GM12878 (cell line): ENCODE results near the gene FHL3. TPM values are rescaled to one million over a fixed set of nuclear protein-coding genes. Genes with fewer than 3 reads are reported as not detected.

Experiments used
- ATAC-seq: fragments of 200-7000 bp; cut with Tn5 transposase; 3 replicates; pipeline ENCODE4 v1.9.1; 2020; ENCODE audit warnings: mild to moderate bottlenecking, moderate library complexity
- BruUV-seq: library from RNA; stranded (reverse); fragments of 400-500 nt; replicated peaks from 2 replicates; lab custom pipeline; 2021; lab: Mats Ljungman, UMichigan
- CTCF ChIA-PET: fragments of 300-600 bp; sonication (Branson Sonifier 250); formaldehyde crosslinking; extraction: SDS; loops from one replicate; lab custom pipeline; 2021; ENCODE audit warnings: inconsistent platforms; lab: Yijun Ruan, JAX
- POLR2A ChIA-PET: fragments of 350-600 bp; formaldehyde crosslinking; extraction: SDS; loops from one replicate; lab custom pipeline; 2021; ENCODE audit warnings: inconsistent platforms; lab: Charles Lee
- RAD21 ChIA-PET: fragments of 300-600 bp; sonication (Branson Sonifier 250); formaldehyde crosslinking; loops from one replicate; lab custom pipeline; 2023; ENCODE audit warnings: antibody characterized with exemption; ENCODE audit not compliant: unreplicated experiment; lab: Charles Lee
- SMC1A ChIA-PET: fragments of 300-600 bp; sonication (Branson Sonifier 250); formaldehyde crosslinking; loops from one replicate; lab custom pipeline; 2023; ENCODE audit not compliant: unreplicated experiment, uncharacterized antibody; lab: Charles Lee
- DNase-seq: peaks from one replicate; pipeline ENCODE4 v3.0.0-alpha.2; 2011; ENCODE audit warnings: low read depth, low spot score
- FAIRE-seq: peaks from 3 replicates; lab custom pipeline; 2011; peaks lifted over from hg19 to GRCh38; lab: Jason Lieb, UNC
- H2AFZ ChIP-seq: 2 replicates; pipeline ENCODE4 v1.6.0; 2011; ENCODE audit warnings: low read depth, low read length, control low read depth; ENCODE audit not compliant: control insufficient read depth
- H3K27ac ChIP-seq: 2 replicates; pipeline ENCODE4 v1.5.1; 2011; ENCODE audit warnings: control low read depth; ENCODE audit not compliant: control insufficient read depth, insufficient read depth
- H3K27me3 ChIP-seq, 2 experiments: replicated peaks in 1 of 2; 2 replicates each; pipeline versions ENCODE4 v1.6.0 to v1.6.1; 2011; ENCODE audit warnings: low read length in 1 of 2; ENCODE audit not compliant: control insufficient read depth in 2 of 2, insufficient read depth in 2 of 2
- H3K36me3 ChIP-seq, 2 experiments: 2 replicates each; pipeline ENCODE4 v1.5.1; 2011; ENCODE audit warnings: low read length in 1 of 2; ENCODE audit not compliant: control insufficient read depth in 2 of 2, insufficient read depth in 2 of 2
- H3K4me1 ChIP-seq: 2 replicates; pipeline ENCODE4 v1.6.1; 2011; ENCODE audit warnings: mild to moderate bottlenecking, low read length, moderate library complexity, mixed read lengths; ENCODE audit not compliant: control insufficient read depth, insufficient read depth
- H3K4me2 ChIP-seq: 2 replicates; pipeline ENCODE4 v1.6.0; 2011; ENCODE audit warnings: control low read depth; ENCODE audit not compliant: control insufficient read depth, insufficient read depth
- H3K4me3 ChIP-seq: fragments of 200-600 bp; sonication (generic); 2 replicates; pipeline ENCODE4 v1.5.1; 2016
- H3K79me2 ChIP-seq: 2 replicates; pipeline ENCODE4 v1.6.0; 2011; ENCODE audit warnings: low read length; ENCODE audit not compliant: control insufficient read depth, insufficient read depth
- H3K9ac ChIP-seq: 2 replicates; pipeline ENCODE4 v1.8.0; 2011; ENCODE audit warnings: low read length, control low read depth, mixed read lengths; ENCODE audit not compliant: control insufficient read depth, insufficient read depth
- H3K9me3 ChIP-seq: replicated peaks from 3 replicates; pipeline ENCODE4 v1.5.1; 2011; ENCODE audit warnings: mild to moderate bottlenecking, low read length; ENCODE audit not compliant: control insufficient read depth, insufficient read depth
- H4K20me1 ChIP-seq: 2 replicates; pipeline ENCODE4 v1.6.0; 2011; ENCODE audit not compliant: control insufficient read depth, insufficient read depth
- EZH2 ChIP-seq: IDR thresholded peaks from 2 replicates; pipeline ENCODE4 v1.6.1; 2012; ENCODE audit warnings: low read depth, mild to moderate bottlenecking, control low read depth, inconsistent platforms, low read length, borderline replicate concordance; ENCODE audit not compliant: control insufficient read depth
- FOXM1 ChIP-seq: IDR thresholded peaks from 2 replicates; pipeline ENCODE4 v1.6.1; 2012; ENCODE audit warnings: low read depth, mild to moderate bottlenecking, inconsistent platforms, low read length, moderate library complexity
- IKZF2 ChIP-seq, 2 experiments: fragments of 450-650 bp; IDR thresholded peaks; 2 replicates each; pipeline ENCODE4 v1.6.1; 2017; ENCODE audit warnings: mild to moderate bottlenecking in 2 of 2, moderate library complexity in 2 of 2
- IRF4 ChIP-seq: IDR thresholded peaks from 2 replicates; pipeline ENCODE4 v1.6.1; 2011; ENCODE audit warnings: low read depth, low read length
- WGBS: methylation state at CpG from one replicate; pipeline ENCODE4 v1.1.6; 2016; ENCODE audit warnings: low lambda C conversion rate; ENCODE audit not compliant: insufficient replicate concordance, insufficient coverage; ENCODE audit errors: missing lambda C conversion rate; 5-methylcytosine and 5-hydroxymethylcytosine counted together
- in situ Hi-C: fragments of 300-500 bp; cut with MboI; formaldehyde crosslinking; loops from 9 replicates; pipeline ENCODE4 v1.14.3; 2018; ENCODE audit warnings: mixed read lengths
- intact Hi-C: fragments of 100-400 bp; cut with micrococcal nuclease; formaldehyde crosslinking; loops from one replicate; pipeline ENCODE4 v1.14.2; 2022; ENCODE audit not compliant: unreplicated experiment
- polyA plus RNA-seq, 11 experiments: library from polyadenylated mRNA; depleted of rRNA in 4 of 11; unstranded in 6 of 11; stranded (reverse) in 5 of 11; fragments of >200 nt; fragmentation: Nextera tagmentation in 4 of 11; fragmentation: Illumina TruSeq in 1 of 11; extraction: Ambion mirVana in 4 of 11; extraction: Trizol in 1 of 11; gene quantifications; 1 replicate in 1 of 11; 2 replicates in 10 of 11; pipeline versions ENCODE4 v1.2.1 to v1.2.3, GENCODE V29; 2011 to 2016; ENCODE audit warnings: inconsistent platforms in 2 of 11, missing spikeins in 2 of 11, low read depth in 1 of 11
- total RNA-seq, 4 experiments: library from RNA; depleted of rRNA in 3 of 4; stranded (reverse); fragments of >200 nt in 3 of 4; fragmentation: Illumina TruSeq in 1 of 4; extraction: Trizol in 1 of 4; gene quantifications; 2 replicates each; pipeline versions ENCODE4 v1.2.1 to v1.2.3, GENCODE V29; 2013 to 2021
- TF ChIP-seq, protein P1 (sequence below): fragments of 450-650 bp; IDR thresholded peaks from 2 replicates; pipeline ENCODE4 v1.6.1; 2016; ENCODE audit warnings: mild to moderate bottlenecking, moderate library complexity, borderline replicate concordance
- TF ChIP-seq, protein P2 (sequence below): IDR thresholded peaks from 2 replicates; pipeline ENCODE4 v1.6.1; 2011; ENCODE audit warnings: mild to moderate bottlenecking, low read depth, low read length, moderate library complexity; ENCODE audit not compliant: insufficient replicate concordance
- TF ChIP-seq, protein P3 (sequence below): fragments of 450-650 bp; formaldehyde crosslinking; IDR thresholded peaks from 2 replicates; pipeline ENCODE4 v1.5.0; 2022; ENCODE audit warnings: mild to moderate bottlenecking, missing genetic modification characterization

Gene FHL3
- total and polyA plus RNA-seq, 10 of the 15 experiments (the other 5 are each of a cell fraction or from before 2014, with no cell fraction given) = 0.26 to 13.9 (median 7.9) TPM

DNA sequence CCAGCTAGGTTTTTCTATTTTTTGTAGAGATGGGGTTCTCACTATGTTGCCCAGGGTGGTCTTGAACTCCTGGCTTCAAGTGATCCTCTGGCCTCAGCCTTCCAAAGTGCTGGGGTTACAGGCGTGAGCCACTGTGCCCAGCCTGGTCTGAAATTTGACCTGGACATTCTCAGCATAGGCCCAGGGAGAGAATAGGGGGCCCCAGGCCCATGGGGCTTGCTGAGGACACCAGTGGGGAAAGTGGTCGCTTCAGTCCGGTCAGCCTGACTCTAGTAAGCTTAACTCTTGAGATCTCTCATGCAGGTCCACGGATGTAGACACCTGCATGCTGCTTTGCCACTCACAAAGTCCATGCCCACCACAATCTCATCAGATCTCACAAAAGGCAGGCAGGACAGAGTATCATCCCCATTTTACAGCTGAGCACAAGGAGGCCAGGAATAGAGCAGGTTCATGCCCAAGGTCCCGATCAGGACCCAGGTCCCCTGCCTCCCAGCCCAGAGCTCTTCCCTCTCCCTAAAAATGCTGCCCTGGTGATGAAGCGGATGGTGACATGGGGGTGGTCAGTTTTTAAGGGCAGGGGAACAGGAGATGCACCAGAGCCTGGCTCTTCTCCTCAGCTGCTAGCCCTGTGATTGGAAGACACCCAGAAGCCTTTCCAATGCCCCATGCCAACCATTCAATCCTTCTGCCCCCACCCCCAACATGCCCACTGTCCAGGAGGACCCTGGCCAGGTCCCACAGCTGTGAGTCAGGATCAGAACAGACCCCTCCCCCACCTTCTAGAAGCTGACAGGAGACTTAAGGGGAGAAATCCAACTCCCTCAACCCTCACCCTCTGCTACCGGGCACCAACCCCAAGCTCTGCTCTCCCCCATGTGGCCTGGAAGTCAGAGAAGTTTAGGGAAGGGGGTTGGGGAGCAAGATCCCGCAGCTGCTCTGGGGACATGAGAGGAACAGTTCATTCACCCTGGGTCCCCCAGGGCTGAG is 1.8 kb downstream of the FHL3 start (continued):
- TF ChIP-seq, protein P1, sequence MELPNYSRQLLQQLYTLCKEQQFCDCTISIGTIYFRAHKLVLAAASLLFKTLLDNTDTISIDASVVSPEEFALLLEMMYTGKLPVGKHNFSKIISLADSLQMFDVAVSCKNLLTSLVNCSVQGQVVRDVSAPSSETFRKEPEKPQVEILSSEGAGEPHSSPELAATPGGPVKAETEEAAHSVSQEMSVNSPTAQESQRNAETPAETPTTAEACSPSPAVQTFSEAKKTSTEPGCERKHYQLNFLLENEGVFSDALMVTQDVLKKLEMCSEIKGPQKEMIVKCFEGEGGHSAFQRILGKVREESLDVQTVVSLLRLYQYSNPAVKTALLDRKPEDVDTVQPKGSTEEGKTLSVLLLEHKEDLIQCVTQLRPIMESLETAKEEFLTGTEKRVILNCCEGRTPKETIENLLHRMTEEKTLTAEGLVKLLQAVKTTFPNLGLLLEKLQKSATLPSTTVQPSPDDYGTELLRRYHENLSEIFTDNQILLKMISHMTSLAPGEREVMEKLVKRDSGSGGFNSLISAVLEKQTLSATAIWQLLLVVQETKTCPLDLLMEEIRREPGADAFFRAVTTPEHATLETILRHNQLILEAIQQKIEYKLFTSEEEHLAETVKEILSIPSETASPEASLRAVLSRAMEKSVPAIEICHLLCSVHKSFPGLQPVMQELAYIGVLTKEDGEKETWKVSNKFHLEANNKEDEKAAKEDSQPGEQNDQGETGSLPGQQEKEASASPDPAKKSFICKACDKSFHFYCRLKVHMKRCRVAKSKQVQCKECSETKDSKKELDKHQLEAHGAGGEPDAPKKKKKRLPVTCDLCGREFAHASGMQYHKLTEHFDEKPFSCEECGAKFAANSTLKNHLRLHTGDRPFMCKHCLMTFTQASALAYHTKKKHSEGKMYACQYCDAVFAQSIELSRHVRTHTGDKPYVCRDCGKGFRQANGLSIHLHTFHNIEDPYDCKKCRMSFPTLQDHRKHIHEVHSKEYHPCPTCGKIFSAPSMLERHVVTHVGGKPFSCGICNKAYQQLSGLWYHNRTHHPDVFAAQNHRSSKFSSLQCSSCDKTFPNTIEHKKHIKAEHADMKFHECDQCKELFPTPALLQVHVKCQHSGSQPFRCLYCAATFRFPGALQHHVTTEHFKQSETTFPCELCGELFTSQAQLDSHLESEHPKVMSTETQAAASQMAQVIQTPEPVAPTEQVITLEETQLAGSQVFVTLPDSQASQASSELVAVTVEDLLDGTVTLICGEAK = no peak
- TF ChIP-seq, all 136 proteins: peak for 0

DNA sequence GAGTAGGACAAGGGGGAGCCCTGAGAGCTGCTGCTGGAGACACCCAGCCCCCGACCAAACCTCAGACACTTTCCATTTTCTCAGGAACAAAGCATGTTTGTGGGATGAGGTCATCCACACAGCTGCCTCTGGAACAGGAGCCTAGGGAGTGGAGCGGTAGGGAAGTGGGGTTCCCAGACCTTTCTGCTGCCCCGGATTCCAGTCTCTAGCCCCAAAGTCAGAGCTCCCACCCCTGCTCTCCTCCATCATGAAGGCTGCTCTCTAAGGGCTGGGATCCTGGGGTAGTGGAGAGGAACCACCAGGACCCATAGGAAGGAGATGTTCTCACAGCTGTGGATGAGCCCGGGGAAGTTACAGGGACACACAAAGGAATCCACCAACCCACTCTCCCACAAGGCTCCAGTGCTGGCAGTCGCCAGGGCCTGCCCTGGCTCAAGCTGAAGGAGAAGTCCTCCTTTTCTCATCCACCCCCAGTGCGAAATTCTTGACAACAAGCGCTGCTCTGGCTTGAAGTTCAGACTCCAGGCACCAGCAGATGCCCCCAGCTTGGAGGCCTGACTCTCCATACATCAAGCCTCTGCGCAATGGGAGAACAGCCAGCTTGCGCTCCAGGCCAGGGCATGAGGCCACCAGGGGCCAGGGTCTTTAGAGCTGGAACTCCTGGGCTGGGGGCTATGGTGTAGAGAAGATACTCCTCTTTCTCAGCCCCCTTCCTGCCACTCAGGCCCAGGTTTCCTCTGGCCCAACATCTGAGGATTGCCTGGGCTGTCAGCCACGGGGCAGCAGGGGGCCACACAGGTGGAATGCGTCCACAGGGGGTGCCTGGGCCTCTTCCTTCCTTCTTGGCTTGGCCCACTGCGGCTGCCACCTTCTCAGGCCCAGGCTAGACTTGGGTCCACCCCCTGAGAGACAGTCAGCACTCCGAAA is 4.5 kb downstream of the FHL3 start:
- no peaks in the 10 kb centered on the region for H3K36me3 ChIP-seq
- 63% methylated on average over 13 of the region's 13 CpGs for WGBS
- peak overlapping the region; percentile 13; the same call in 1 of the 2 replicates for H3K27ac ChIP-seq
- H3K4me1 ChIP-seq = peaks cover 27% of the 10 kb centered on the region
- ChIA-PET RAD21 (interaction anchor here (0.9 to 1.4 kb wide), 2 partner anchors 24 to 100 kb away, joined by 3 read pairs; no protein-coding TSS in a partner anchor), SMC1A (interaction anchor here (0.8 to 3.6 kb wide), 5 partner anchors 11 to 128 kb away, joined by 3 to 17 read pairs (median 6); partner anchors contain the start of genes SF3A3 and UTP11), POLR2A (interaction anchor here (0.5 to 1.5 kb wide), 5 partner anchors 10 to 870 kb away, joined by 3 to 8 read pairs (median 4); no protein-coding TSS in a partner anchor), CTCF (interaction anchor here (1.3 to 3.2 kb wide), 4 partner anchors 10 to 17 kb away, joined by 4 to 27 read pairs (median 6); partner anchors contain the start of genes SF3A3 and UTP11)
- FAIRE-seq (no peak), DNase-seq (no peak), ATAC-seq (peak; percentile 17)
- intact Hi-C loops (no loop called here), in situ Hi-C loops (no loop called here)
- H3K79me2 ChIP-seq = peaks cover 18% of the 10 kb centered on the region
- H3K9ac ChIP-seq = no peak overlapping the region
- H2AFZ ChIP-seq = no peak overlapping the region
- H3K9me3 ChIP-seq = no peaks in the 10 kb centered on the region
- no peaks in the 10 kb centered on the region for H4K20me1 ChIP-seq
- no peak overlapping the region for H3K4me3 ChIP-seq
- H3K27me3 ChIP-seq = 0 out of 4 replicates have a peak, but pooled peaks cover 0 to 2% of the 10 kb centered on the region in 2 experiments
- BruUV-seq = no TSS peak
- peak overlapping the region; percentile 44; the same call in 1 of the 2 replicates for H3K4me2 ChIP-seq
- TF ChIP-seq FOXM1 (no peak), IRF4 (no peak), IKZF2 (IDR thresholded peaks at IDR 0.05) (0 out of 4 replicates have a peak, but pooled peaks of 1 of the 2 experiments have one; percentile 12), EZH2 (no peak)
- TF ChIP-seq, protein P2, sequence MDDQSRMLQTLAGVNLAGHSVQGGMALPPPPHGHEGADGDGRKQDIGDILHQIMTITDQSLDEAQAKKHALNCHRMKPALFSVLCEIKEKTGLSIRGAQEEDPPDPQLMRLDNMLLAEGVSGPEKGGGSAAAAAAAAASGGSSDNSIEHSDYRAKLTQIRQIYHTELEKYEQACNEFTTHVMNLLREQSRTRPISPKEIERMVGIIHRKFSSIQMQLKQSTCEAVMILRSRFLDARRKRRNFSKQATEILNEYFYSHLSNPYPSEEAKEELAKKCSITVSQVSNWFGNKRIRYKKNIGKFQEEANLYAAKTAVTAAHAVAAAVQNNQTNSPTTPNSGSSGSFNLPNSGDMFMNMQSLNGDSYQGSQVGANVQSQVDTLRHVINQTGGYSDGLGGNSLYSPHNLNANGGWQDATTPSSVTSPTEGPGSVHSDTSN = no peak
- TF ChIP-seq, protein P3, sequence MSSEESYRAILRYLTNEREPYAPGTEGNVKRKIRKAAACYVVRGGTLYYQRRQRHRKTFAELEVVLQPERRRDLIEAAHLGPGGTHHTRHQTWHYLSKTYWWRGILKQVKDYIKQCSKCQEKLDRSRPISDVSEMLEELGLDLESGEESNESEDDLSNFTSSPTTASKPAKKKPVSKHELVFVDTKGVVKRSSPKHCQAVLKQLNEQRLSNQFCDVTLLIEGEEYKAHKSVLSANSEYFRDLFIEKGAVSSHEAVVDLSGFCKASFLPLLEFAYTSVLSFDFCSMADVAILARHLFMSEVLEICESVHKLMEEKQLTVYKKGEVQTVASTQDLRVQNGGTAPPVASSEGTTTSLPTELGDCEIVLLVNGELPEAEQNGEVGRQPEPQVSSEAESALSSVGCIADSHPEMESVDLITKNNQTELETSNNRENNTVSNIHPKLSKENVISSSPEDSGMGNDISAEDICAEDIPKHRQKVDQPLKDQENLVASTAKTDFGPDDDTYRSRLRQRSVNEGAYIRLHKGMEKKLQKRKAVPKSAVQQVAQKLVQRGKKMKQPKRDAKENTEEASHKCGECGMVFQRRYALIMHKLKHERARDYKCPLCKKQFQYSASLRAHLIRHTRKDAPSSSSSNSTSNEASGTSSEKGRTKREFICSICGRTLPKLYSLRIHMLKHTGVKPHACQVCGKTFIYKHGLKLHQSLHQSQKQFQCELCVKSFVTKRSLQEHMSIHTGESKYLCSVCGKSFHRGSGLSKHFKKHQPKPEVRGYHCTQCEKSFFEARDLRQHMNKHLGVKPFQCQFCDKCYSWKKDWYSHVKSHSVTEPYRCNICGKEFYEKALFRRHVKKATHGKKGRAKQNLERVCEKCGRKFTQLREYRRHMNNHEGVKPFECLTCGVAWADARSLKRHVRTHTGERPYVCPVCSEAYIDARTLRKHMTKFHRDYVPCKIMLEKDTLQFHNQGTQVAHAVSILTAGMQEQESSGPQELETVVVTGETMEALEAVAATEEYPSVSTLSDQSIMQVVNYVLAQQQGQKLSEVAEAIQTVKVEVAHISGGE (CRISPR knock-in tag) = no peak
